ENCODE results near the gene PIAS1. TPM values are rescaled to one million over a fixed set of nuclear protein-coding genes. Genes with fewer than 3 reads are reported as not detected.
"Not testable (repeated sequence)": the region's sequence is repeated elsewhere in the genome, so short reads cannot be mapped to it uniquely, and the experiment has no call there.

PIAS1 gene
- total and polyA plus RNA-seq, 8 donors, result 10.6 to 29.0 (median 17.6) TPM

- Histone ChIP-seq H3K9me3 (no peaks in the 10 kb centered on the region), H3K27ac (no peak overlapping the region), H3K27me3 (no peaks in the 10 kb centered on the region), H3K4me3 (no peak overlapping the region), H3K36me3 (no peaks in the 10 kb centered on the region), H3K4me1 (peaks cover 0 to 11% (median 3%) of the 10 kb centered on the region in 3 donors)
- ATAC-seq, result no peak
- intact Hi-C loops (cut with DNase I), result no loop called here
- DNase-seq, result no peak
- WGBS, 2 donors, result 73 to 80% methylated on average over 9 of the region's 9 CpGs
- FAIRE-seq, result no peak
- TF ChIP-seq CTCF (IDR thresholded peaks at IDR 0.05), result no peak
Observed at GRCh38 chr15:68231102-68231818, 177.1 kb downstream of the PIAS1 start.

- peaks cover 0 to 11% (median 3%) of the 10 kb centered on the region in 3 donors for H3K4me1 ChIP-seq
- no peak for ATAC-seq
- FAIRE-seq, result no peak
- TF ChIP-seq CTCF (IDR thresholded peaks at IDR 0.05), result no peak
- no peak overlapping the region for H3K4me3 ChIP-seq
- H3K9me3 ChIP-seq, result no peaks in the 10 kb centered on the region
- 74 to 76% methylated on average over 6 of the region's 6 CpGs for WGBS, 2 donors
- H3K36me3 ChIP-seq, result no peaks in the 10 kb centered on the region
- H3K27me3 ChIP-seq, result no peaks in the 10 kb centered on the region
- H3K27ac ChIP-seq, result no peak overlapping the region
- intact Hi-C loops (cut with DNase I), result no loop called here
- DNase-seq, result no peak
Observed at GRCh38 chr15:68232449-68232848, 178.3 kb downstream of the PIAS1 start.

GRCh38 chr15:68232937-68233336, 178.8 kb downstream of the PIAS1 start:
- DNase-seq, result no peak
- no peak overlapping the region for H3K27ac ChIP-seq
- H3K4me1 ChIP-seq, result peaks cover 0 to 10% (median 3%) of the 10 kb centered on the region in 3 donors
- no peaks in the 10 kb centered on the region for H3K27me3 ChIP-seq
- no peak overlapping the region for H3K4me3 ChIP-seq
- no peak for ATAC-seq
- no peaks in the 10 kb centered on the region for H3K9me3 ChIP-seq
- intact Hi-C loops (cut with DNase I), result no loop called here
- 90 to 95% methylated on average over 6 of the region's 6 CpGs for WGBS, 2 donors
- no peaks in the 10 kb centered on the region for H3K36me3 ChIP-seq
- FAIRE-seq, result no peak
- TF ChIP-seq CTCF (IDR thresholded peaks at IDR 0.05), result no peak

GRCh38 chr15:68234060-68234459, 179.9 kb downstream of the PIAS1 start:
- no peaks in the 10 kb centered on the region for H3K27me3 ChIP-seq
- no peak for TF ChIP-seq CTCF (IDR thresholded peaks at IDR 0.05)
- 51 to 57% methylated on average over 6 of the region's 6 CpGs for WGBS, 2 donors
- no peak for ATAC-seq
- H3K36me3 ChIP-seq, result no peaks in the 10 kb centered on the region
- no peak overlapping the region for H3K27ac ChIP-seq
- H3K4me1 ChIP-seq, result peaks cover 0 to 2% (median 0%) of the 10 kb centered on the region in 3 donors
- FAIRE-seq, result no peak
- intact Hi-C loops (cut with DNase I), result no loop called here
- H3K4me3 ChIP-seq, result no peak overlapping the region
- no peak for DNase-seq
- no peaks in the 10 kb centered on the region for H3K9me3 ChIP-seq

- H3K27ac ChIP-seq; H3K36me3 ChIP-seq; H3K4me1 ChIP-seq; DNase-seq; ATAC-seq; H3K27me3 ChIP-seq; FAIRE-seq; H3K9me3 ChIP-seq; H3K4me3 ChIP-seq; intact Hi-C loops (cut with DNase I): not testable (repeated sequence)
- WGBS, 2 donors, result 91 to 92% methylated on average over 9 of the region's 9 CpGs
Observed at GRCh38 chr15:68234520-68234919, 180.4 kb downstream of the PIAS1 start.
